ENCODE results near the gene DHX30.

The DHX30 gene

GRCh38 chr3:47772047-47772446, 30.9 kb upstream of the DHX30 start:
- Histone ChIP-seq H3K27ac (no peak overlapping the region), H3K4me3 (ENCODE audit: low read depth in 1 of 2, low read length in 1 of 2) (no peak overlapping the region), H3K4me1 (ENCODE audit: control insufficient read depth in 1 of 2, insufficient read depth in 1 of 2, low read depth in 1 of 2, low read length in 1 of 2) (no peaks in the 10 kb centered on the region), H3K9me3 (no peaks in the 10 kb centered on the region), H3K36me3 (peaks cover 20% of the 10 kb centered on the region), H3K27me3 (no peaks in the 10 kb centered on the region)
- TF ChIP-seq, protein P1, sequence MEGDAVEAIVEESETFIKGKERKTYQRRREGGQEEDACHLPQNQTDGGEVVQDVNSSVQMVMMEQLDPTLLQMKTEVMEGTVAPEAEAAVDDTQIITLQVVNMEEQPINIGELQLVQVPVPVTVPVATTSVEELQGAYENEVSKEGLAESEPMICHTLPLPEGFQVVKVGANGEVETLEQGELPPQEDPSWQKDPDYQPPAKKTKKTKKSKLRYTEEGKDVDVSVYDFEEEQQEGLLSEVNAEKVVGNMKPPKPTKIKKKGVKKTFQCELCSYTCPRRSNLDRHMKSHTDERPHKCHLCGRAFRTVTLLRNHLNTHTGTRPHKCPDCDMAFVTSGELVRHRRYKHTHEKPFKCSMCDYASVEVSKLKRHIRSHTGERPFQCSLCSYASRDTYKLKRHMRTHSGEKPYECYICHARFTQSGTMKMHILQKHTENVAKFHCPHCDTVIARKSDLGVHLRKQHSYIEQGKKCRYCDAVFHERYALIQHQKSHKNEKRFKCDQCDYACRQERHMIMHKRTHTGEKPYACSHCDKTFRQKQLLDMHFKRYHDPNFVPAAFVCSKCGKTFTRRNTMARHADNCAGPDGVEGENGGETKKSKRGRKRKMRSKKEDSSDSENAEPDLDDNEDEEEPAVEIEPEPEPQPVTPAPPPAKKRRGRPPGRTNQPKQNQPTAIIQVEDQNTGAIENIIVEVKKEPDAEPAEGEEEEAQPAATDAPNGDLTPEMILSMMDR (IDR thresholded peaks at IDR 0.05) = no peak

DNA sequence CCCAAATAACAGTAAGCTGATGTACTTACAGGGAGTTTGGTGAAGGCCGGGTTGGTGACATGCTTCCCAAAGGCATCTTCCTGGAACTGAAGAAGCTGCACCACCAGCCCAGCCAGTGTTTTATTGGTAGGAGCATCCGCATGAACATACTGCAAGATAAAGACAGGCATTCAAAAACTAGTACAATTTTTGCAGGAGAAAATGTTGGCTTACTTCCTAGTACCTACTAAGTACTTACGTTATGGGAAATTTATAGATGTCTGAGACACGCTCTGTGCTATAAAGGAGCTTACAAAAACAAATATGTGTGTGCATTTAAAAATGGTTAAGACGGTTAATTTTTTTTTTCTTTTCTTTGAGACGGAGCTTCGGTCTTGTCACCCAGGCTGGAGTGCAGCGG, 30.1 kb upstream of the DHX30 start:
- H3K9me3 ChIP-seq = no peaks in the 10 kb centered on the region
- H3K27me3 ChIP-seq = no peaks in the 10 kb centered on the region
- peaks cover 20% of the 10 kb centered on the region for H3K36me3 ChIP-seq
- H3K4me1 ChIP-seq (ENCODE audit: control insufficient read depth in 1 of 2, insufficient read depth in 1 of 2, low read depth in 1 of 2, low read length in 1 of 2) = no peaks in the 10 kb centered on the region
- no peak overlapping the region for H3K27ac ChIP-seq
- TF ChIP-seq, protein P1 (IDR thresholded peaks at IDR 0.05) = no peak
- H3K4me3 ChIP-seq (ENCODE audit: low read depth in 1 of 2, low read length in 1 of 2) = no peak overlapping the region

GRCh38 chr3:47778746-47779145, 24.2 kb upstream of the DHX30 start:
- Histone ChIP-seq H3K27ac (no peak overlapping the region), H3K27me3 (no peaks in the 10 kb centered on the region), H3K4me1 (ENCODE audit: control insufficient read depth in 1 of 2, insufficient read depth in 1 of 2, low read depth in 1 of 2, low read length in 1 of 2) (peaks cover 27 to 30% of the 10 kb centered on the region in 2 experiments), H3K4me3 (ENCODE audit: low read depth in 1 of 2, low read length in 1 of 2) (no peak overlapping the region), H3K36me3 (no peaks in the 10 kb centered on the region), H3K9me3 (no peaks in the 10 kb centered on the region)
- TF ChIP-seq, protein P1 (IDR thresholded peaks at IDR 0.05) = no peak

DNA sequence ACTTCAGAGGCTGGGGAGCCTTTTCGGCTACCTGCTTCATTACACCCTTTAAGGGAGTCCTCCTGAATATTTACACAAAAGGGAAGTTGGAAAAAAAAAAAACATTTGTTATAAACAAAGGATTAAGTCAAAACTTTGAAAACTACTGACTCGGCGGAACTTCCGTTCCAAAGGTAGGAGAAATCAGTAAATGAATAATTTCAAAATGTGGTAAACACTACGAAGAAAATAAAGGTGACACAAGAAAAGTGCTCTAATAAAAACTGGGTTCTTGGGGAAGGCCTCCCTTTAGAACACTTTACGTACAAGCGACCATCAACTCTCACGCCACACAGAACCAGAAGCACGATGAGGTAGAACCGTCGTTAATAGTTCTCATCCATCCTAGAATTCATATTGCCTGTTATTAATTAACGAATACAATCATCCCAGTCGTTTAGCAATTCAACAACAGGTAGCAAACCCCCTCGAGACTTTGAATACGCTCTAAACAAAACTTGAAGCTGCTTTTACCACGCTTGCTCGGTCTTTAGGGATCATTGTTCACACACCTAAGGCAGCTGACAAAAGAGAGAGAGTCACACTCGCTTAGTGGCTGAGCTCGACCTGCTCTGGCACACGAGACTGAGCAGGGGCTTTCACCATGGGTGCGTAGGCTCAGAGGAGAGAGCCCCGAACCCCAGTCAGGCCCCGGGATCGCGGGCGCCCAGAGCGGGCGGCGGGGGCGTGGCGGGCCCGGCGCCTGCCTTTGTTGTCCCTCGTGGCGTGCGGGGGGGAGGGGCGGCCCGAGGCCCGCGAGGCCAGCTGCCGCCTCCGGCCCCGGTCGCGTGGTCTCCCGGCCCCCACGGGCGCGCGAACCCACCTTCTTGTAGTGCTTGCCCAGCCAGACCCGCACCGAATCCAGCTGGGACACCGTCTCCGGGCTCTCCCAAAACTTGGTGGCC, 21.9 kb upstream of the DHX30 start:
- Histone ChIP-seq H3K4me1 (ENCODE audit: control insufficient read depth in 1 of 2, insufficient read depth in 1 of 2, low read depth in 1 of 2, low read length in 1 of 2) (peaks cover 27 to 30% of the 10 kb centered on the region in 2 experiments), H3K4me3 (ENCODE audit: low read depth in 1 of 2, low read length in 1 of 2) (peak overlapping the region; percentile 73 to 93), H3K36me3 (no peaks in the 10 kb centered on the region), H3K27me3 (no peaks in the 10 kb centered on the region), H3K27ac (peak overlapping the region; percentile 88), H3K9me3 (no peaks in the 10 kb centered on the region)
- TF ChIP-seq, protein P1 (IDR thresholded peaks at IDR 0.05) = no peak

- peak within 1 kb of the TSS; percentile 73 to 93 for H3K4me3 ChIP-seq (ENCODE audit: low read depth in 1 of 2, low read length in 1 of 2)
- TF ChIP-seq, protein P1 (IDR thresholded peaks at IDR 0.05) = peak; percentile 76
- no peaks in the 10 kb centered on the region for H3K9me3 ChIP-seq
- peaks cover 27 to 30% of the 10 kb centered on the region in 2 experiments for H3K4me1 ChIP-seq (ENCODE audit: control insufficient read depth in 1 of 2, insufficient read depth in 1 of 2, low read depth in 1 of 2, low read length in 1 of 2)
- H3K27ac ChIP-seq = peak within 1 kb of the TSS; percentile 88
- H3K27me3 ChIP-seq = no peaks in the 10 kb centered on the region
- H3K36me3 ChIP-seq = no peaks in the 10 kb centered on the region
These were observed 21.1 kb upstream of the DHX30 start, which contains the start of gene SMARCC1 for GRCh38 chr3:47781685-47782445. Gene SMARCC1 (minus strand): TSS chr3:47781893. CDS start chr3:47781797, 96 bp downstream.
